Thyroid gland (tissue), 4 donors: ENCODE results near the gene PRRT1B. TPM values are rescaled to one million over a fixed set of nuclear protein-coding genes. Genes with fewer than 3 reads are reported as not detected.

Experiments
- DNase-seq, 2 donors: peaks; one replicate each; pipeline ENCODE4 v3.0.0-alpha.2; 2019
- H3K27ac ChIP-seq, 3 donors: fragments of 200-600 bp; sonication (generic); 1 replicate in 2 of 3; 2 replicates in 1 of 3; pipeline ENCODE4 v1.5.1; 2016 to 2019; ENCODE audit warnings: mild to moderate bottlenecking in 1 of 3, moderate library complexity in 1 of 3
- H3K27me3 ChIP-seq: fragments of 200-600 bp; sonication (generic); one replicate; pipeline ENCODE4 v1.5.1; 2019
- H3K36me3 ChIP-seq, 2 donors: fragments of 200-600 bp; sonication (generic); one replicate each; pipeline ENCODE4 v1.5.1; 2016 to 2019
- H3K4me1 ChIP-seq, 2 donors: fragments of 200-600 bp; sonication (generic); one replicate each; pipeline ENCODE4 v1.5.1; 2017 to 2019
- H3K4me3 ChIP-seq, 3 donors: fragments of 200-600 bp; sonication (generic); replicated peaks in 1 of 3; 1 replicate in 2 of 3; 2 replicates in 1 of 3; pipeline ENCODE4 v1.5.1; 2016; ENCODE audit warnings: mild to moderate bottlenecking in 1 of 3
- H3K9me3 ChIP-seq: fragments of 200-600 bp; sonication (generic); one replicate; pipeline ENCODE4 v1.5.1; 2017
- POLR2A ChIP-seq, 2 donors: fragments of 450-650 bp; IDR thresholded peaks; one replicate each; pipeline ENCODE4 v1.6.1; 2017; ENCODE audit warnings: antibody characterized with exemption in 2 of 2, mild to moderate bottlenecking in 2 of 2, moderate library complexity in 1 of 2
- WGBS, 2 donors: methylation state at CpG; one replicate each; pipeline ENCODE4 v1.1.5; 2017; 5-methylcytosine and 5-hydroxymethylcytosine counted together
- intact Hi-C: fragments of 100-400 bp; cut with DNase I; formaldehyde crosslinking; loops from one replicate; pipeline ENCODE4 v1.15.1; 2023
- total RNA-seq, 4 donors: library from RNA; depleted of rRNA; stranded (reverse); fragments of >200 nt; gene quantifications; one replicate each; pipeline ENCODE4 v1.2.3, GENCODE V29; 2016
- TF ChIP-seq, protein P1 (sequence below), 6 experiments: fragments of 200-600 bp in 3 of 6; fragments of 450-650 bp in 3 of 6; sonication (generic) in 3 of 6; IDR thresholded peaks; one replicate each; pipeline ENCODE4 v1.5.1; 2016 to 2019; ENCODE audit warnings: antibody characterized with exemption in 6 of 6, mild to moderate bottlenecking in 2 of 6, inconsistent platforms in 1 of 6, moderate library complexity in 1 of 6

The PRRT1B gene
- total RNA-seq, result not detected

DNA sequence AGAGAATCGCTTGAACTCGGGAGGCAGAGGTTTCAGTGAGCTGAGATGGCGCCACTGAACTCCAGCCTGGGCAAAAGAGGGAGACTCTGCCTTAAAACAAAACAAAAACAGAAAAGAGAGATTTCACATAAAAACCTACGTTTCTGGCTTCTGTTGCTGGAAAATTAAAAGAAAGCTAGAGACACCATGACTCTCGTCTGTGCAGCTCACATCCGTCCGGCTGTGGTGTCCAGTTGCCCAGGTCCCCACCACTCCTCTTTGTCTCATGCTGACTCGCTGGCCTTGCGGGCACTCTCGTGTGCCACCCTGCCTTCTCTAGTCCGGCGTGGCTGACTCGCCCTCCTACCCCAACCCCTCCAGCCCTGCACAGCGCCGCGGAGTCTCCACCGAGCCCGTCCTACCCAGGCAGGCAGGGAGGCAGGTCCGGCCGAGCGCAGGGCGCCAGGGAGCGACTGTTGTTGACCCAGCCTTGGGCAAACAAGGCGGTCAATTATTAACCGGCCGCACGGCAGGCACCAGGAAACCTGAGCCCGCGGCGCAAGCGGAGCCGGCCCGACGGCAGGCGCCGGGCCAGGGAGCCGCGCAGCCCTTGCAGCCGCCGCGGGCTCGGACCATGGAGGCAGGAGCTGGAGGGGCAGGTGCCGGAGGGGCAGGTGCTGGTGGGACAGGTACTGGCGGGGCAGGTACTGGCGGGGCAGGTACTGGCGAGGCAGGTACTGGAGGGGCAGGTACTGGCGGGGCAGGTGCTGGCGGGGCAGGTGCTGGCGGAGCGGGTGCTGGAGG, at the start of gene PRRT1B:
Gene PRRT1B, plus strand, starts transcription at position 521 of the 783 bp plus-strand sequence. Its CDS starts 93 bp downstream, at position 614.
- no peaks in the 10 kb centered on the region for H3K9me3 ChIP-seq
- DNase-seq, result peak; percentile 19 to 24
- peaks cover 16% of the 10 kb centered on the region for H3K27me3 ChIP-seq
- intact Hi-C loops, result no loop called here
- H3K4me3 ChIP-seq, result no peak within 1 kb of the TSS
- H3K36me3 ChIP-seq, result no peaks in the 10 kb centered on the region
- TF ChIP-seq, protein P1, sequence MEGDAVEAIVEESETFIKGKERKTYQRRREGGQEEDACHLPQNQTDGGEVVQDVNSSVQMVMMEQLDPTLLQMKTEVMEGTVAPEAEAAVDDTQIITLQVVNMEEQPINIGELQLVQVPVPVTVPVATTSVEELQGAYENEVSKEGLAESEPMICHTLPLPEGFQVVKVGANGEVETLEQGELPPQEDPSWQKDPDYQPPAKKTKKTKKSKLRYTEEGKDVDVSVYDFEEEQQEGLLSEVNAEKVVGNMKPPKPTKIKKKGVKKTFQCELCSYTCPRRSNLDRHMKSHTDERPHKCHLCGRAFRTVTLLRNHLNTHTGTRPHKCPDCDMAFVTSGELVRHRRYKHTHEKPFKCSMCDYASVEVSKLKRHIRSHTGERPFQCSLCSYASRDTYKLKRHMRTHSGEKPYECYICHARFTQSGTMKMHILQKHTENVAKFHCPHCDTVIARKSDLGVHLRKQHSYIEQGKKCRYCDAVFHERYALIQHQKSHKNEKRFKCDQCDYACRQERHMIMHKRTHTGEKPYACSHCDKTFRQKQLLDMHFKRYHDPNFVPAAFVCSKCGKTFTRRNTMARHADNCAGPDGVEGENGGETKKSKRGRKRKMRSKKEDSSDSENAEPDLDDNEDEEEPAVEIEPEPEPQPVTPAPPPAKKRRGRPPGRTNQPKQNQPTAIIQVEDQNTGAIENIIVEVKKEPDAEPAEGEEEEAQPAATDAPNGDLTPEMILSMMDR (IDR thresholded peaks at IDR 0.05), result no peak
- no peak for TF ChIP-seq POLR2A (IDR thresholded peaks at IDR 0.05)
- H3K27ac ChIP-seq, result no peak within 1 kb of the TSS
- peaks cover 11 to 21% of the 10 kb centered on the region in 2 donors for H3K4me1 ChIP-seq
- 26 to 32% methylated on average over 22 to 36 of the region's 50 CpGs for WGBS, 2 donors

DNA sequence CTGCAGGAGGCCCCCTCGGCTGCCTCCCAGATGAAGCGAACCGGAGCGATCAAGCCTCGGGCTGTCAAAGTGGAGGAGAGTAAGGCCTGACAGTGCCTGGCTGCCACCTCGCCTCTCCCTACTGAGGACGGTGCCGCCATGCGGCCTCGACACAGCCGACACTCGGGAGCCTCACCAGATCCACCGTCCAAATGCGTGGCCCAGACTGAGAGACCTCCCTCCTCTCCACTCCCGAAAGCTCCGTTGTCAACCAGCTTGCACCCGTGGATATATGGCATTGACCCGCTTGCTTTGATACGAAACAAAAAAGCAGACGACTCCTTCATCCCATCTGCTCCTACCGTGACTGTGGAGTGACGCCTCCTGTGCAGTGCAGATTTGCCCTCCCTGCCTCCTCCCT, 49.5 kb upstream of the PRRT1B start:
- intact Hi-C loops, result no loop called here
- WGBS, 2 donors, result 88 to 93% methylated on average over 22 of the region's 22 CpGs
- DNase-seq, result no peak
- Histone ChIP-seq H3K4me3 (no peak overlapping the region), H3K27ac (no peak overlapping the region), H3K9me3 (no peaks in the 10 kb centered on the region), H3K4me1 (no peaks in the 10 kb centered on the region), H3K36me3 (peaks cover 71 to 81% of the 10 kb centered on the region in 2 donors), H3K27me3 (no peaks in the 10 kb centered on the region)
- no peak for TF ChIP-seq POLR2A (IDR thresholded peaks at IDR 0.05)
- TF ChIP-seq, protein P1 (IDR thresholded peaks at IDR 0.05), result no peak

GRCh38 chr9:131496844-131497405, 48.4 kb upstream of the PRRT1B start:
- 82 to 91% methylated on average over 8 to 10 of the region's 10 CpGs for WGBS, 2 donors
- DNase-seq, result no peak
- TF ChIP-seq, protein P1 (IDR thresholded peaks at IDR 0.05), result no peak
- no peak for TF ChIP-seq POLR2A (IDR thresholded peaks at IDR 0.05)
- intact Hi-C loops, result no loop called here
- H3K36me3 ChIP-seq, result peaks cover 59 to 70% of the 10 kb centered on the region in 2 donors
- H3K4me1 ChIP-seq, result peaks cover 0 to under 1% of the 10 kb centered on the region in 2 donors
- no peaks in the 10 kb centered on the region for H3K9me3 ChIP-seq
- H3K4me3 ChIP-seq, result no peak overlapping the region
- no peaks in the 10 kb centered on the region for H3K27me3 ChIP-seq
- H3K27ac ChIP-seq, result no peak overlapping the region

DNA sequence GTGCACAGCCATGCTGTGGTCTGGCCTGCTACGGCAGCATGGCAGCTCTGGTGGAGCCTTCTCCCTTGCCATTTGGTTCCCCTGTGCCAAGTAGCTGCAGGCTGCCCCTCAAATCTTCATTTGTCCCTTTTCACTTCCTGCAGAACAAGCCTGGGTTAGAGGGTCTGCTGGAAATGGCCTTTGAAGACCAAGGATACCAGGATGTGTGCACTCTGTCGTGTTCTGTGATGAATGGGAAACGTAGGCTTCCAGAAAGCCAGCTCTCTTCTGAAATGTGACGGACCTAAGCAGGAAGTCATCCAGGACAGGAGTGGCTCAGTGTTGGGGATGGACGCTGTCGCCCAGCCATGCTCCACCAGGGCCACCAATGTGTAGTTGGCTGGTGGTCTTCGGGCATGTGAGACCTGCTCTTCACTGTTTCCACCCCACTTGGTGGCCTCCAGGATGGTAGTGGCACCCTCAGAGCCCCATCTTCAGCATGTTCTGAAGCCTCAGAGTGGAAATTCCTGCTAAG, 46.0 kb upstream of the PRRT1B start:
- Histone ChIP-seq H3K36me3 (peaks cover 36 to 46% of the 10 kb centered on the region in 2 donors), H3K9me3 (no peaks in the 10 kb centered on the region)
- WGBS, 2 donors, result 75 to 86% methylated on average over 7 of the region's 7 CpGs

More for the DNA sequence above, 46.0 kb upstream of the PRRT1B start:
- no peak overlapping the region for H3K4me3 ChIP-seq
- no peaks in the 10 kb centered on the region for H3K27me3 ChIP-seq
- intact Hi-C loops, result no loop called here
- H3K4me1 ChIP-seq, result peaks cover 13 to 16% of the 10 kb centered on the region in 2 donors
- no peak overlapping the region for H3K27ac ChIP-seq
- TF ChIP-seq, protein P1 (IDR thresholded peaks at IDR 0.05), result no peak
- TF ChIP-seq POLR2A (IDR thresholded peaks at IDR 0.05), result no peak
- DNase-seq, result no peak
